ENCODE results near the gene SFTPB. TPM values are rescaled to one million over a fixed set of nuclear protein-coding genes. Genes with fewer than 3 reads are reported as not detected.
A peak's percentile ranks its signal among the peaks of the same experiment; 100 is the strongest.

Gene SFTPB
- polyA plus RNA-seq, 1 donor from 2014 or later, result not detected

DNA sequence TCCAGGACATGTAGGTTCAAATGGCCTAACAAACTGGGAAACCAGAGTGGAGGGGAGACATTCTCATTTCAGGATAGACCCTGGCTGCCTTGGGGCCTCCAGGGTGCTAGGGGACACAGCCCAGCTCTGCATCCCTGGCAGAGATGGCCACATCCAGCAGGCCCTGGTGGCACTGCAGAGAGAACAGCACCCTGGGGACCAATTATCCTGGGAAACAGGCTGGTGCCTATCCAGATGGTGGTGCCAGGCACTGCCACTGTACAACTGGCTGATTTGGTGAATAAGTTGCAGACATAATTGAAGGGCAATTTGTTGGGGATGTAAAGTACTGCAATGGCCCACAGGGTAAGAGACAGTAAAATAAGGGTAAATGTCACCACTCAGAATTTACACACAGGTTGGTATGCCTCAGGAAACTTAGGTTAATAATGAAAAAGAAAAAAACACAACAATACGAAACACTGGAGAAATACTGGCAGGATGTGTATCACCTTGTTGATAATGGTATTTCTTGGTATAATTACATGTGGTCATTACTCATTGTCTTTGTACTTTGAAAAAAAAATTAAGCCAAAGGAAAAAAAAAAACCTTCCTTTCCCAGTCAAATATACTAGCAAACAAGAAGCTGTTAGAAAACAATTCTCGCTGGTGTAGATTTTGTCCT is 12.8 kb upstream of the SFTPB start:
- no peak overlapping the region for H3K9ac ChIP-seq (ENCODE audit: low read length)
- no peak overlapping the region for H3K4me3 ChIP-seq (ENCODE audit: low read length)
- H3K79me2 ChIP-seq (replicated peaks; ENCODE audit: insufficient read depth, low read length), result no peaks in the 10 kb centered on the region
- H3K9me2 ChIP-seq (ENCODE audit: insufficient read depth, low read length), result no peaks in the 10 kb centered on the region
- no peak overlapping the region for H3K4me2 ChIP-seq (ENCODE audit: low read length)
- no peak overlapping the region for H2AFZ ChIP-seq (ENCODE audit: low read depth, low read length)
- H3K36me3 ChIP-seq (ENCODE audit: insufficient read depth, low read length), result no peaks in the 10 kb centered on the region
- no peak overlapping the region for H3K27ac ChIP-seq (ENCODE audit: low read length)
- no peaks in the 10 kb centered on the region for H3K9me3 ChIP-seq (ENCODE audit: low read length)
- no peak for TF ChIP-seq POLR2AphosphoS5 (IDR thresholded peaks at IDR 0.05)
- TF ChIP-seq EP300 (conservative IDR thresholded peaks at IDR 0.05; ENCODE audit: poor library complexity, severe bottlenecking), result no peak
- no peaks in the 10 kb centered on the region for H3K27me3 ChIP-seq (ENCODE audit: insufficient read depth, low read depth, low read length)
- H3F3A ChIP-seq (ENCODE audit: insufficient read depth, low read length, poor library complexity, severe bottlenecking), result no peaks in the 10 kb centered on the region
- H4K20me1 ChIP-seq (ENCODE audit: insufficient read depth), result no peaks in the 10 kb centered on the region

DNA sequence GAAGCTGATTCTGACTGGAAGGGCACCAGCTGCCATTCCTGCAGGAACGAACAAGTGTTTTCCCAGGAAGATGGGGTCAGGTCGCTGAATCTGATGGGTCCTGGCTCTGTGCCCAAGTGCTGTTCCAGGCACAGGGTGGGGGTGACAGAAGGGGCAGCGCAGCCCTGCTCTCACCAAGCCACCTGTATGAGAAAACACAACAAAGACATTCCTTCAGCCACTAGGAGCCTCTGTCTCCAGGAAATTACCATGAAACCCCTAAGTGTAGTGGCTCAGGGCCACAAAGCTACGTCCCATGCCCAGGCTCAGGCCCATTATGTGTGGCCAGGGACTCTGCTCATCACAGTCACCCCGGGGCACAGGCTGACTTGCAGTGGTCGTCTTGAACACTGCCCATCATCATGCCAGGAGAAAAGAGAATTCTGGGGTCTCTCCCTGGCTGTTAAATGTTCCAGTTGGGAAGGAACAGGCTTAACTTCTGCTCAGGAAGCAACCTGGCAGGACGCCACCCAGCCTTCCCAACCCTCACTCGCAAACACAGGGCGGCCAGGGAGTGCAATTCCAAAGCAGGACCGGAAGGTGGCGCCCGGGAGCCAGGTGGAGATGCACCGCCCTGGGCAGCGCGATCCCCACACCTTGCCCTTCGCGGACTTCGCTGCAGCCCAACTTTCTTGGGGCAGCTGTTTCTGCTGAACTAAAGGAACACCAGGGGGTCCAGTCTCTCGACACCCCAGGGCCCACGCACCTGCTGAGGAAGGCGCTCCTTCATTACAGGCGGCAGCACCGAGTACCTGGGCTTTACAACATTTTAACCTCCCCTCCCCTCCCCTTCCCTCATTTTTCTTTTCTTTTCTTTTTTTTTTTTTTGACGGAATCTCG is 11.0 kb upstream of the SFTPB start:
- TF ChIP-seq CTCF (IDR thresholded peaks at IDR 0.05; ENCODE audit: poor library complexity, severe bottlenecking), result peak; percentile 68
- no peak for TF ChIP-seq EZH2 (IDR thresholded peaks at IDR 0.05; ENCODE audit: borderline replicate concordance, insufficient read depth, low read length, poor library complexity, severe bottlenecking)
- TF ChIP-seq MXI1 (conservative IDR thresholded peaks at IDR 0.05; ENCODE audit: poor library complexity, severe bottlenecking), result no peak
- no peak for TF ChIP-seq POLR2AphosphoS5 (IDR thresholded peaks at IDR 0.05)
- TF ChIP-seq TAF1 (IDR thresholded peaks at IDR 0.05; ENCODE audit: low read depth), result no peak
- TF ChIP-seq SMC3 (conservative IDR thresholded peaks at IDR 0.05; ENCODE audit: poor library complexity), result peak; percentile 53
- no peak for TF ChIP-seq EP300 (conservative IDR thresholded peaks at IDR 0.05; ENCODE audit: poor library complexity, severe bottlenecking)
- no peak for TF ChIP-seq REST (IDR thresholded peaks at IDR 0.05; ENCODE audit: borderline replicate concordance)
- TF ChIP-seq RAD21 (conservative IDR thresholded peaks at IDR 0.05), result peak; percentile 50
- H3K9me2 ChIP-seq (ENCODE audit: insufficient read depth, low read length), result no peaks in the 10 kb centered on the region
- no peak overlapping the region for H3K4me2 ChIP-seq (ENCODE audit: low read length)
- H3F3A ChIP-seq (ENCODE audit: insufficient read depth, low read length, poor library complexity, severe bottlenecking), result no peaks in the 10 kb centered on the region
- no peak overlapping the region for H3K27ac ChIP-seq (ENCODE audit: low read length)
- H3K79me2 ChIP-seq (replicated peaks; ENCODE audit: insufficient read depth, low read length), result no peaks in the 10 kb centered on the region
- H2AFZ ChIP-seq (ENCODE audit: low read depth, low read length), result no peak overlapping the region
- H3K36me3 ChIP-seq (ENCODE audit: insufficient read depth, low read length), result no peaks in the 10 kb centered on the region
- no peaks in the 10 kb centered on the region for H4K20me1 ChIP-seq (ENCODE audit: insufficient read depth)
- H3K27me3 ChIP-seq (ENCODE audit: insufficient read depth, low read depth, low read length), result no peaks in the 10 kb centered on the region
- no peak overlapping the region for H3K9ac ChIP-seq (ENCODE audit: low read length)
- H3K4me3 ChIP-seq (ENCODE audit: low read length), result no peak overlapping the region
- no peaks in the 10 kb centered on the region for H3K9me3 ChIP-seq (ENCODE audit: low read length)
